ENCODE measurements around the gene ARSB.

- no peak for TF ChIP-seq CTCF (conservative IDR thresholded peaks at IDR 0.05 in 1 of 2, IDR thresholded peaks at IDR 0.05 in 1 of 2; ENCODE audit: low read depth in 1 of 2, low read length in 2 of 2)
- no peak for TF ChIP-seq EZH2 (IDR thresholded peaks at IDR 0.05; ENCODE audit: low read length, missing control alignments)
Measured at GRCh38 chr5:78727786-78728761, 257.0 kb downstream of the ARSB start.
